Tibial artery (tissue), 4 donors: ENCODE results near the gene ITFG1.
"Not testable (repeated sequence)": the region's sequence is repeated elsewhere in the genome, so short reads cannot be mapped to it uniquely, and the experiment has no call there.

Source experiments
- DNase-seq, 2 donors: peaks; one replicate each; pipeline ENCODE4 v3.0.0-alpha.2; 2019
- H3K27ac ChIP-seq, 2 donors: fragments of 200-600 bp; sonication (generic) in 1 of 2; 1 replicate in 1 of 2; 2 replicates in 1 of 2; pipeline ENCODE4 v1.5.1; 2018 to 2019; ENCODE audit warnings: mild to moderate bottlenecking in 1 of 2
- H3K27me3 ChIP-seq, 2 donors: fragments of 200-600 bp; sonication (generic) in 1 of 2; one replicate each; pipeline versions ENCODE4 v1.5.1 to v1.6.0; 2016 to 2019
- H3K36me3 ChIP-seq, 3 donors: fragments of 200-600 bp; sonication (generic) in 2 of 3; one replicate each; pipeline ENCODE4 v1.5.1; 2016 to 2019; ENCODE audit warnings: mild to moderate bottlenecking in 2 of 3
- H3K4me1 ChIP-seq, 4 donors: fragments of 200-600 bp; sonication (generic) in 2 of 4; 1 replicate in 3 of 4; 2 replicates in 1 of 4; pipeline ENCODE4 v1.5.1; 2016 to 2019
- H3K4me3 ChIP-seq, 2 donors: fragments of 200-600 bp; sonication (generic) in 1 of 2; 1 replicate in 1 of 2; 2 replicates in 1 of 2; pipeline ENCODE4 v1.5.1; 2018 to 2019; ENCODE audit warnings: mild to moderate bottlenecking in 2 of 2
- H3K9me3 ChIP-seq, 3 donors: fragments of 200-600 bp; sonication (generic) in 1 of 3; one replicate each; pipeline ENCODE4 v1.5.1; 2016 to 2019
- CTCF ChIP-seq, 2 experiments: fragments of 200-600 bp in 1 of 2; fragments of 450-650 bp in 1 of 2; IDR thresholded peaks; one replicate each; pipeline ENCODE4 v1.5.1; 2017 to 2019; ENCODE audit warnings: antibody characterized with exemption in 2 of 2, mild to moderate bottlenecking in 1 of 2, moderate library complexity in 1 of 2
- intact Hi-C: fragments of 100-400 bp; cut with DNase I; formaldehyde crosslinking; loops from one replicate; pipeline ENCODE4 v1.15.0; 2023; ENCODE audit warnings: low total_unique reads

Gene ITFG1

GRCh38 chr16:47480410-47480809, 19.5 kb upstream of the ITFG1 start:
- H3K36me3 ChIP-seq = no peaks in the 10 kb centered on the region
- H3K9me3 ChIP-seq = no peaks in the 10 kb centered on the region
- H3K27ac ChIP-seq = no peak overlapping the region
- no peak for DNase-seq
- H3K4me1 ChIP-seq = peaks cover 0 to 28% (median 3%) of the 10 kb centered on the region in 4 donors
- intact Hi-C loops = no loop called here
- no peak overlapping the region for H3K4me3 ChIP-seq
- no peak for TF ChIP-seq CTCF (IDR thresholded peaks at IDR 0.05)
- no peaks in the 10 kb centered on the region for H3K27me3 ChIP-seq

GRCh38 chr16:47477679-47478078, 16.8 kb upstream of the ITFG1 start:
- Histone ChIP-seq H3K9me3 (no peaks in the 10 kb centered on the region), H3K27me3 (no peaks in the 10 kb centered on the region), H3K4me3 (no peak overlapping the region), H3K36me3 (no peaks in the 10 kb centered on the region), H3K27ac (no peak overlapping the region), H3K4me1 (peaks cover 0 to 25% (median 4%) of the 10 kb centered on the region in 4 donors)
- no peak for DNase-seq
- intact Hi-C loops = no loop called here
- TF ChIP-seq CTCF (IDR thresholded peaks at IDR 0.05) = no peak

GRCh38 chr16:47476654-47477345, 15.9 kb upstream of the ITFG1 start:
- Histone ChIP-seq H3K27me3 (no peaks in the 10 kb centered on the region), H3K27ac (no peak overlapping the region), H3K9me3 (no peaks in the 10 kb centered on the region), H3K36me3 (no peaks in the 10 kb centered on the region), H3K4me1 (peaks cover 0 to 25% (median 4%) of the 10 kb centered on the region in 4 donors), H3K4me3 (no peak overlapping the region)
- intact Hi-C loops = no loop called here
- TF ChIP-seq CTCF (IDR thresholded peaks at IDR 0.05) = no peak
- no peak for DNase-seq

GRCh38 chr16:47475786-47476185, 14.9 kb upstream of the ITFG1 start:
- H3K36me3 ChIP-seq = no peaks in the 10 kb centered on the region
- TF ChIP-seq CTCF (IDR thresholded peaks at IDR 0.05) = no peak
- H3K9me3 ChIP-seq = no peaks in the 10 kb centered on the region
- no peak overlapping the region for H3K27ac ChIP-seq
- no peak for DNase-seq
- H3K4me3 ChIP-seq = no peak overlapping the region
- H3K27me3 ChIP-seq = no peaks in the 10 kb centered on the region
- intact Hi-C loops = no loop called here
- H3K4me1 ChIP-seq = peaks cover 0 to 25% (median 4%) of the 10 kb centered on the region in 4 donors

DNA sequence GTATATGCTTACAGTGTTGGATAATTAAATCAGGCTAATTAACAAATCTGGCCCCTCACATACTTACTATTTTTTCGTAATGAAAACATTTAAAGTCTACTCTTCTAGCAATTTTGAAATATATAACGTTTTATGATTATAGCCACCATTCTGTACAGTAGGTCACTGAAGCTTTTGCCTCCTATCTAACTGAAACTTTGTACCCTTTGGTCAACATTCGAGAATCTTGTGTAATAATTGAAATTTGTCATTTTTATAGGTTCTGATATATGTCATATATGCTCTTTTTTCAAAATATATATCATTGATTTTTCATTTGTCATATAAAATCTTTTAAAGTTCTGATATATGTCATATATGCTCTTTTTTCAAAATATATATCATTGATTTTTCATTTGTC, 12.9 kb upstream of the ITFG1 start:
- no peak for DNase-seq
- H3K27me3 ChIP-seq = no peaks in the 10 kb centered on the region
- peaks cover 0 to 19% (median 4%) of the 10 kb centered on the region in 4 donors for H3K4me1 ChIP-seq
- H3K27ac ChIP-seq = no peak overlapping the region
- no peaks in the 10 kb centered on the region for H3K36me3 ChIP-seq
- no peak overlapping the region for H3K4me3 ChIP-seq
- intact Hi-C loops = no loop called here
- TF ChIP-seq CTCF (IDR thresholded peaks at IDR 0.05) = no peak
- no peaks in the 10 kb centered on the region for H3K9me3 ChIP-seq

- H3K4me3 ChIP-seq, H3K9me3 ChIP-seq, intact Hi-C loops, H3K27me3 ChIP-seq, H3K27ac ChIP-seq, H3K36me3 ChIP-seq, DNase-seq: not testable (repeated sequence)
- peaks cover 0 to 18% (median 4%) of the 10 kb centered on the region in 4 donors for H3K4me1 ChIP-seq
Measured at GRCh38 chr16:47473004-47473403, 12.1 kb upstream of the ITFG1 start.
